Muscle of leg (tissue), 11 donors: ENCODE measurements around the gene MACC1. TPM values are rescaled to one million over a fixed set of nuclear protein-coding genes. Genes with fewer than 3 reads are reported as not detected.
A peak's percentile ranks its signal among the peaks of the same experiment; 100 is the strongest.

ENCODE experiments used
- DNase-seq: peaks from one replicate; pipeline ENCODE4 v3.0.0; 2013
- H3K27ac ChIP-seq: one replicate; pipeline ENCODE4 v1.5.1; 2013; ENCODE audit warnings: mild to moderate bottlenecking, low read length, control low read depth
- H3K27me3 ChIP-seq: one replicate; pipeline ENCODE4 v1.6.1; 2013; ENCODE audit warnings: low read length; ENCODE audit not compliant: control insufficient read depth, insufficient read depth
- H3K36me3 ChIP-seq: one replicate; pipeline ENCODE4 v1.6.1; 2013; ENCODE audit warnings: low read length; ENCODE audit not compliant: control insufficient read depth, insufficient read depth
- H3K4me1 ChIP-seq: one replicate; pipeline ENCODE4 v1.6.1; 2013; ENCODE audit warnings: low read length; ENCODE audit not compliant: control insufficient read depth, insufficient read depth
- H3K4me3 ChIP-seq: one replicate; pipeline ENCODE4 v1.5.1; 2013; ENCODE audit warnings: low read length, control low read depth
- H3K9me3 ChIP-seq: replicated peaks from 2 replicates; pipeline ENCODE4 v1.6.1; 2013; ENCODE audit warnings: low read depth, low read length; ENCODE audit not compliant: control insufficient read depth
- WGBS: methylation state at CpG from one replicate; pipeline ENCODE4 v1.1.5; 2013; ENCODE audit warnings: missing lambda C conversion rate; ENCODE audit not compliant: insufficient coverage; 5-methylcytosine and 5-hydroxymethylcytosine counted together
- polyA plus RNA-seq, 8 donors: library from polyadenylated mRNA; unstranded; fragments of 120-200 nt; gene quantifications; one replicate each; pipeline versions ENCODE4 v1.2.1 to v1.2.3, GENCODE V29; 2013; ENCODE audit warnings: inconsistent platforms in 1 of 8, low replicate concordance in 1 of 8; ENCODE audit not compliant: insufficient read length in 8 of 8, insufficient read depth in 1 of 8
- total RNA-seq: library from RNA; stranded (reverse); fragments of 120-200 nt; gene quantifications from one replicate; pipeline ENCODE4 v1.2.4, GENCODE V29; 2013

MACC1 gene
- total and polyA plus RNA-seq, 9 donors: 0.04 to 2.7 (median 0.09) TPM

- WGBS: no CpG with 5 or more reads among the region's 3 CpGs
- Histone ChIP-seq H3K9me3 (no peaks in the 10 kb centered on the region), H3K4me1 (no peaks in the 10 kb centered on the region), H3K27ac (no peak overlapping the region), H3K4me3 (no peak overlapping the region), H3K27me3 (no peaks in the 10 kb centered on the region), H3K36me3 (no peaks in the 10 kb centered on the region)
- DNase-seq: no peak
Measured at GRCh38 chr7:20157456-20157855, 59.7 kb downstream of the MACC1 start.

GRCh38 chr7:20153999-20154398 lies 63.2 kb downstream of the MACC1 start:
- no peak for DNase-seq
- no peaks in the 10 kb centered on the region for H3K36me3 ChIP-seq
- no peak overlapping the region for H3K4me3 ChIP-seq
- H3K4me1 ChIP-seq: no peaks in the 10 kb centered on the region
- no peaks in the 10 kb centered on the region for H3K9me3 ChIP-seq
- no peaks in the 10 kb centered on the region for H3K27me3 ChIP-seq
- WGBS: 100% methylated on average over 1 of the region's 5 CpGs
- no peak overlapping the region for H3K27ac ChIP-seq

GRCh38 chr7:20153567-20153966 lies 63.6 kb downstream of the MACC1 start:
- DNase-seq: no peak
- Histone ChIP-seq H3K27ac (no peak overlapping the region), H3K9me3 (no peaks in the 10 kb centered on the region), H3K4me1 (no peaks in the 10 kb centered on the region), H3K4me3 (no peak overlapping the region), H3K36me3 (no peaks in the 10 kb centered on the region), H3K27me3 (no peaks in the 10 kb centered on the region)
- WGBS: 86% methylated on average over 1 of the region's 2 CpGs

- Histone ChIP-seq H3K27me3 (no peaks in the 10 kb centered on the region), H3K9me3 (no peaks in the 10 kb centered on the region), H3K36me3 (no peaks in the 10 kb centered on the region), H3K27ac (no peak overlapping the region), H3K4me3 (no peak overlapping the region), H3K4me1 (no peaks in the 10 kb centered on the region)
- DNase-seq: no peak
Measured at GRCh38 chr7:20152511-20152910, 64.7 kb downstream of the MACC1 start.

- no peaks in the 10 kb centered on the region for H3K27me3 ChIP-seq
- WGBS: no CpG with 5 or more reads among the region's 4 CpGs
Measured at GRCh38 chr7:20151708-20152456, 65.3 kb downstream of the MACC1 start.

GRCh38 chr7:20146451-20146850 lies 70.7 kb downstream of the MACC1 start:
- no CpG with 5 or more reads among the region's 3 CpGs for WGBS
- no peaks in the 10 kb centered on the region for H3K27me3 ChIP-seq
- no peak overlapping the region for H3K4me3 ChIP-seq
- no peak overlapping the region for H3K27ac ChIP-seq
- H3K36me3 ChIP-seq: no peaks in the 10 kb centered on the region
- peak; percentile 74 for DNase-seq
- no peaks in the 10 kb centered on the region for H3K4me1 ChIP-seq
- H3K9me3 ChIP-seq: no peaks in the 10 kb centered on the region

More at GRCh38 chr7:20151708-20152456, 65.3 kb downstream of the MACC1 start:
- H3K4me1 ChIP-seq: no peaks in the 10 kb centered on the region
- no peaks in the 10 kb centered on the region for H3K36me3 ChIP-seq
- no peak overlapping the region for H3K27ac ChIP-seq
- no peak overlapping the region for H3K4me3 ChIP-seq
- H3K9me3 ChIP-seq: no peaks in the 10 kb centered on the region
- DNase-seq: no peak

GRCh38 chr7:20144801-20145200 lies 72.4 kb downstream of the MACC1 start:
- no peak overlapping the region for H3K4me3 ChIP-seq
- peak; percentile 24 for DNase-seq
- no CpG with 5 or more reads among the region's 3 CpGs for WGBS
- H3K36me3 ChIP-seq: no peaks in the 10 kb centered on the region
- H3K27ac ChIP-seq: no peak overlapping the region
- no peaks in the 10 kb centered on the region for H3K9me3 ChIP-seq
- H3K4me1 ChIP-seq: no peaks in the 10 kb centered on the region
- H3K27me3 ChIP-seq: no peaks in the 10 kb centered on the region

GRCh38 chr7:20141666-20142065 lies 75.5 kb downstream of the MACC1 start:
- no CpG with 5 or more reads among the region's 4 CpGs for whole genome bisulfite sequencing

GRCh38 chr7:20141002-20141345 lies 76.2 kb downstream of the MACC1 start:
- Histone ChIP-seq H3K27me3 (no peaks in the 10 kb centered on the region), H3K4me1 (no peaks in the 10 kb centered on the region), H3K36me3 (no peaks in the 10 kb centered on the region), H3K4me3 (no peak overlapping the region), H3K27ac (no peak overlapping the region), H3K9me3 (no peaks in the 10 kb centered on the region)
- DNase-seq: no peak
- no CpG with 5 or more reads among the region's 2 CpGs for WGBS

More at GRCh38 chr7:20141666-20142065, 75.5 kb downstream of the MACC1 start:
- peak; percentile 67 for DNase-seq
- Histone ChIP-seq H3K27me3 (no peaks in the 10 kb centered on the region), H3K27ac (no peak overlapping the region), H3K4me3 (no peak overlapping the region), H3K36me3 (no peaks in the 10 kb centered on the region), H3K9me3 (no peaks in the 10 kb centered on the region), H3K4me1 (no peaks in the 10 kb centered on the region)

- no peak overlapping the region for H3K27ac ChIP-seq
- no peak overlapping the region for H3K4me3 ChIP-seq
- no peak for DNase-seq
- WGBS: no CpG with 5 or more reads among the region's 4 CpGs
- no peaks in the 10 kb centered on the region for H3K27me3 ChIP-seq
- H3K4me1 ChIP-seq: no peaks in the 10 kb centered on the region
- H3K36me3 ChIP-seq: no peaks in the 10 kb centered on the region
- H3K9me3 ChIP-seq: no peaks in the 10 kb centered on the region
Measured at GRCh38 chr7:20140291-20141001, 76.7 kb downstream of the MACC1 start.
